Measurements from ENCODE around the gene TSR1.
A peak's percentile ranks its signal among the peaks of the same experiment; 100 is the strongest.

Gene TSR1

GRCh38 chr17:2369039-2369438, 32.8 kb upstream of the TSR1 start:
- no peak for DNase-seq (ENCODE audit: low spot score)

DNA sequence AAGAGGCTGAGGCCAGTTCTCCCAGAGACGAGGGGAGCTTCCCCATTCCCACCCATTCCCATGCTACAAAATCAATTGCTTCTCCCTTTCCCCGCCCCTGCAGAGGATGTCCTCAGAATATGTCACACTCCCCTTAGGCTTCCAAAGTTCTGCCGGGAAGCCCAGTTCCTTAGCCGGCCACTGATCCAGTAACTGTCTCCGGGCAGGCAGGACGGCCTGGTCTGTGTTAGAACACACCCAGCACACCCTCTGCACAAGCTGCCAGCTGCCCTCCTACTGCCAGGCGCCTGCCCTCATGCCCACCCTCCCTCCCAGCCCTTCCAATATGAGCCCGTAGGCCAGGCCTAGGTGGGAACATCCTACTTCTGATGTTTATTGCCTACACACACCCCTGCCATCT, 32.1 kb upstream of the TSR1 start:
- no peak for DNase-seq (ENCODE audit: low spot score)

DNA sequence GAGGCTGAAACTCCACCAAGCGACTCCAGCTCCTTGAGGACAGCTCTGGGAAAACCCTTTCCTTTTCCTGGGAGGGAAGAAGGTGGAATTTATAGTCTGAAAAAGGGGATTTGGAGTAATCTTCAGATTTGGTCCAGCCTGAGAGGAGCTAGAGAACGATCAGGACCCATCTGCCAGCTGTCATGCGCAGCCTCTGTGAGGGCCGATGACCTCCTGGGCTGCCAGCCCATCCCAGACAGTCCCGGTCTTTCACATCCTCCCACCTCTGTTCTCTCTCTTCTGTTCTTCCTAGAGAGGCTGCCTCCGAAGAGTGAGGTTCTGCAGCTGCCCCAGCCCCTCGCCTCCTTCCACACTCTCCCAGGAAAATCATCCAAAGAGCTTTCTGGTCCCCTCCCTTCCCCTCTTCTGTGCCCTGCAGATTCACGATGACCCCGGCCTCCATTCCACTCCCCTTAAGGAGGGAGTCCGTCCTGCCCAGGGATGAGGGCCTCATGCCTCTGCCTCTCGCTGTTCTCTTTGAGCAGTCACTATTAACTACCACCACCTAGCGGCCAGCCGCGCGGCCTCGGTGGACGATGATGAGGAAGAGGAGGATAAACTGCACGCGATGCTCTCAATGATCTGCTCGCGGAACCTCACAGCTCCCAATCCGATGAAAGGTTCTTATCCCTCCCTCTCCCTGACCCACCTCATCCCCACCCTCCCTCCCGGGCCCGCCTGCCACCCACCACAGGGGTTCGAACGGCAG, 30.7 kb upstream of the TSR1 start:
- no peak for DNase-seq (ENCODE audit: low spot score)

GRCh38 chr17:2365132-2365531, 28.9 kb upstream of the TSR1 start:
- no peak for DNase-seq (ENCODE audit: low spot score)

DNA sequence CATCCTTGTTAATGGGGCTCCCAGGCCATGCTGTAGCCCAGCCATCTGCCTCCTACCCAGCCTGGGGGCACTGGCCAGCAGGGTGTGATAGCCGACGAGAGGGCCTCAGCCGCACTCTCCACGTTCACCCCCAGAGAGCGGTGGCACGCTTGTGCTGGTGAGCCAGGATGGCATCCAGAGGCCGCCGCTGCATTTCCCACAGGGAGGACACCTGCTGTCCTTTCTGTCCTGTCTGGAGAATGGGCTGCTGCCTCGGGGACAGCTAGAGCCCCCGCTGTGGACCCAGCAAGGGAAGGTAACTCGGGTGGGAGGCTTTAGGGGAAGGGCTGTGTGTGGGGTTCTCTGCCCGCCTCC, 28.5 kb upstream of the TSR1 start:
- DNase-seq (ENCODE audit: low spot score): no peak

- DNase-seq (ENCODE audit: low spot score): no peak
Measured at GRCh38 chr17:2363851-2364762, 27.9 kb upstream of the TSR1 start.

GRCh38 chr17:2363318-2363717, 27.1 kb upstream of the TSR1 start:
- no peak for DNase-seq (ENCODE audit: low spot score)

DNA sequence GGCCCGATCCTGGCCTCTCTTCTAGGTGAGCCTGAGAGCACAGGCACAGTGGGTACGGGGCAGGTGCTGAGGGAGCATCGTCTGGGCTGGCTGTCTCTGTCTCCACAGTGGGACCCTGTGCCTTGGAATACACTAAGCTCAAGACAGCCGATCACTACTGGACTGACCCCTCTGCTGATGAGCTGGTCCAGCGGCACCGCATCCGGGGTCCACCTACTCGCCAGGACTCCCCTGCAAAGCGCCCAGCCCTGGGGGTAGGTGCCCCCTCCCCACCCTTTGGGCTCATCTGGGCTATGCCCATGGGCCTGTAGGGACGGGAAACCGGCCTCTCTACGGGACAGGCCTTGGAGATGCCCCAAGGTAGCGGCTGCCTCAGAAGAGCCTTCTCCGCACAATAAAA, 26.6 kb upstream of the TSR1 start:
- DNase-seq (ENCODE audit: low spot score): no peak

GRCh38 chr17:2362416-2362815, 26.2 kb upstream of the TSR1 start:
- DNase-seq (ENCODE audit: low spot score): no peak

GRCh38 chr17:2362016-2362415, 25.8 kb upstream of the TSR1 start:
- no peak for DNase-seq (ENCODE audit: low spot score)

- no peak for DNase-seq (ENCODE audit: low spot score)
Measured at GRCh38 chr17:2361010-2361760, 24.9 kb upstream of the TSR1 start.

DNA sequence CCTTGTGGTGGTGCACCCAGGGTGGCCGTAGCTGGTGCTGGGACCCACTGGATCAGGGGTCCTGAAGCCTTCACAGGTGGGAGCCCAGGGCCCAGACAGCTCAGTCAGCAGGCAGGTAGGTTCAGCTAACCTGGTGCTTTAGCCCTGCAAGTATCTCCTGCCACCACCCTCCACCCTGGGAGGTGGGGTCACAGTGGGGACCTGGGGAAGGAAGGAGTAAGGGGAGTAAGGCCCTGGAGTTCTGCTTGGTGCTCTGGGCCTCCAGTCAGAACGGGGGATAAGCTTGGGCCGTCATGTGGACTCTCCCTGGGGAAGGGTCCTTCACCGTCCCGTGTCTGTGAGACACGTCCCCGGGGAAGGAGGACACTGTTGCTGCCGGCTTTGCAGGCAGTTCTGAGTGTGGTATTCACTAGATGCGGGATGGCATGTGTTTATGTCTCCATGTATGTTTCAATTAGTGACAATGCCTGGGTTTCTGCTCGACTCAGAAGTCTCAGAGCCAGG, 21.7 kb upstream of the TSR1 start:
- DNase-seq (ENCODE audit: low spot score): no peak

DNA sequence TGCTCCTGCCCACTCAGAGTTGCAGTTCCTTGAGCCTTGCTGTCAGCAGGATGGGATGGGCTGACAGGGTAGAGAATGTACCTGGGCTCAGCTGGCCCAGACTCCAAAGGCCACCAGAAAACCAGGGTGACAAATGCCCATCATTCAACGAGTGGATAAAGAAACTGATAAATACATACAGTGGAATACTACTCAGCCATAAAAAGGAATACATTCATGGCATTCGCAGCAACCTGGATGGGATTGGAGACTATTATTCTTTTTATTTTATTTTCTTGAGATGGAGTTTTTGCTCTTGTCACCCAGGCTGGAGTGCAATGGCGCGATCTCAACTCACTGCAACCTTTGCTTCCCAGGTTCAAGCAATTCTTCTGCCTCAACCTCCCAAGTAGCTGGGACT, 21.0 kb upstream of the TSR1 start:
- DNase-seq (ENCODE audit: low spot score): no peak

DNA sequence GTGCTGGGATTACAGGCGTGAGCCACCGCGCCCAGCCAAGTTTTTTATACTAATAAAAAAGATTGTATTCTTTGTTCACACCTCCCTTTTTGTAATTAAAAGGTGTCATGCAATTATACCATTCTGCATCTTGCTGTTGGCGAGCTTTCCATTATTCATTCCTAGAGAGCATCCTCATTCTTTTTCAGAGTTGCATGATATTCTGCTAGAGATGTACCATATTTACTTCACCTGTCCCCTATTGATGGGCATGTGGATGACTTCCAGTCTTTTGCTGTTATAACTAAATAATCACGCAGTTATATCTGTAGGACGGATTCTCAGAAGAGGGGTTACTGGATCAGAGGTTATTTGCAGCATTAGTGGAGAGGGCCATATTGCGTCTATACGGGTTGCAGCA, 18.1 kb upstream of the TSR1 start:
- DNase-seq (ENCODE audit: low spot score): no peak

DNA sequence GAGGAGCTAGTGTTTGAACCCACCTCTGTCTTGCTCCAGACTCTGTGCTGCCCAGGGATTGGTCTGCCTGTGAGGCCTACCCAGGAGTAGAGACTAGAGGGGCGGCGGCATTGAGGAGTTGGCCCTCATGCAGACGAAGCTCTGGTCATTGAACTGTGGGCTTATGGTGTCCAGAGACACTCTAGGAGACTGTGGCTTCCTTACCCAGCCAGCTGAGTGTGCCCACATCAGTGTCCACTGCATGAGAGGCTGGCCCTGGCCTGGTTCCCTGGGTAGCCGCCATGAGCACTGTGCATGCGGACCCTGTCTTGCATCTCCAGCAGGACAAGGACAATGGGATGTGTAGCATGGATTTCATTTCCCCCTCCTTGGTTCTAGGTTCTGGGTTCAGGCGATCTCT, 15.0 kb upstream of the TSR1 start:
- no peak for DNase-seq (ENCODE audit: low spot score)

DNA sequence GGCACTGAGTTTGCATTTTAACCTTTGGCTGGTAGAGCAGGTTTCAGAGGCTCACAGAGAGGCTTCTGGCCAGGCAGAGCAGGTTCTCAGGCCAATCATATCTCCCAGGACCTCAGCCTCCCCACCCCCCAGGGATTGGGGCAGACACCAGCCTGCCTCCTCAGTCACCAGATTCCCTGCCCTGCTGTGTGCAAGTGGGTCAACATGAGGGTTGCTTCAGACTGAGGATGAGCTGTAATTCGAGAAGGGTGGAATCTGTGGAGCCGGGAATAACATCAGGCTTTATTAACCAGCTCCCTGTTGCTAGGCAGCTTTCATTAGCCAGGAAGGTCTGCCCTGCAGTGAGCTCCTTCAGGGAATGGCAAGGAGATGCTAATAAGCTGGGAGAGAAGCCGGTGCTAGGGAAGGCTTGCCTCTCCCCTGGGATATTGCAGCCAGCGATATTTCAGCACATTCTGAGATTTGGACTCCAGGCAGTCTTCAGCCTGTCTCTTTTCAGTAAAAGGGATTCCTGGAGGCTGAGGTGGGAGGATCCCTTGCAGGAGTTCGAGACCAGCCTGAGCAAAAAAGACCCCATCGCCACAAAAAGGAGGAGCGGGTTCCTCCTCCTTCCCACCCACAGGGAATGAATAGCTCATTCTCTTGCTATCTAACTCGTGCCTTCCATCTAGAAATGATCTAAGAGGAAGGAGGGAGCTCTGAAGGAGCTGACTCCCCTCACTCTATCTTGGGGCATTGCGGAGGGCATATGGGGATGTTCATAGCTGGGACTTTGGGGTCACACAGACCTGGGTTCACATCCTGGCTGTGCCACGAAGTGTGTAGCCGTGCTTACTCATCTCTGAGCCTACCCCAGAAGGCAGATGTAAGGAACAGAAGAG, 11.8 kb upstream of the TSR1 start:
- DNase-seq (ENCODE audit: low spot score): peak; percentile 88

DNA sequence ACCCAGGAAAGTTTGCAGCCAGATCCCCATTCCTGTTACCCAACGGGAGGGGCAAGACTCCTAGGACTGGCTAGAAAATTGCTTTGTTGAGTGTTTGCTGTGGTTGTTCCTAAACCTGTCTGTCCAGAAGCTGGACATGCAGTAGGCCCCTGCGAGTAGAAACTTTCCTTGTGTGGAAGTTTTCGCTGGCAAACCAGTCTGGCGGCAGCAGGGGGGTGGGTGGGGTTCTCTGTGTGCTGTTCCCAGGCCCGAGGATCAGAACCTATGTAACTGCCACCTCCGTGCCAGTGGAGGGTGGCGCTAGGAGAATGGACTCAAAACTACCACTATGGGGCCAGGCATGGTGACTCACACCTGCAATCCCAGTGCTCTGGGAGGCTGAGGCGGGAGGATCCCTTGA, 10.2 kb upstream of the TSR1 start:
- DNase-seq (ENCODE audit: low spot score): no peak

- DNase-seq (ENCODE audit: low spot score): no peak
Measured at GRCh38 chr17:2344528-2344927, 8.3 kb upstream of the TSR1 start.

- no peak for DNase-seq (ENCODE audit: low spot score)
Measured at GRCh38 chr17:2343421-2343820, 7.2 kb upstream of the TSR1 start.

GRCh38 chr17:2338315-2338657, 2.0 kb upstream of the TSR1 start:
- no peak for DNase-seq (ENCODE audit: low spot score)

- DNase-seq (ENCODE audit: low spot score): peak; percentile 36
Measured at GRCh38 chr17:2337544-2338314, 1.5 kb upstream of the TSR1 start.
